ENCODE data around the gene DYNLT1.
"Not testable (repeated sequence)": the region's sequence is repeated elsewhere in the genome, so short reads cannot be mapped to it uniquely, and the experiment has no call there.

- TF ChIP-seq CTCF (IDR thresholded peaks at IDR 0.05); POLR2A (IDR thresholded peaks at IDR 0.05); EP300 (IDR thresholded peaks at IDR 0.05; ENCODE audit: low read depth): not testable (repeated sequence)
Measured at GRCh38 chr6:158618289-158618688, 26.3 kb downstream of the DYNLT1 start.
